GM23338 (cell line): ENCODE measurements around the gene ABCD3. TPM values are rescaled to one million over a fixed set of nuclear protein-coding genes. Genes with fewer than 3 reads are reported as not detected.
A peak's percentile ranks its signal among the peaks of the same experiment; 100 is the strongest.

Experiments
- ATAC-seq: fragments of 200-7000 bp; cut with Tn5 transposase; 3 replicates; pipeline ENCODE4 v1.9.1; 2020
- DNase-seq: peaks from one replicate; pipeline ENCODE4 v3.0.0-alpha.2; 2015; ENCODE audit warnings: low spot score
- H2AFZ ChIP-seq: fragments of 200-600 bp; sonication (generic); 2 replicates; pipeline ENCODE4 v1.8.0; 2016; ENCODE audit warnings: antibody characterized with exemption, mild to moderate bottlenecking, moderate library complexity
- H3F3A ChIP-seq: fragments of 200-600 bp; sonication (generic); replicated peaks from 2 replicates; pipeline ENCODE4 v1.8.0; 2017; ENCODE audit warnings: antibody characterized with exemption, mixed run types, low read depth
- H3K27ac ChIP-seq: fragments of 200-600 bp; sonication (generic); 2 replicates; pipeline ENCODE4 v1.6.1; 2016; ENCODE audit warnings: low read depth
- H3K27me3 ChIP-seq: fragments of 200-600 bp; sonication (generic); 2 replicates; pipeline ENCODE4 v1.8.0; 2016; ENCODE audit warnings: mild to moderate bottlenecking, mixed run types, moderate library complexity; ENCODE audit not compliant: insufficient read depth
- H3K36me3 ChIP-seq: fragments of 200-600 bp; sonication (generic); 2 replicates; pipeline ENCODE4 v1.8.0; 2016; ENCODE audit warnings: mild to moderate bottlenecking; ENCODE audit not compliant: insufficient read depth
- H3K4me1 ChIP-seq: fragments of 200-600 bp; sonication (generic); 2 replicates; pipeline ENCODE4 v1.8.0; 2016; ENCODE audit warnings: mild to moderate bottlenecking, moderate library complexity; ENCODE audit not compliant: insufficient read depth
- H3K4me2 ChIP-seq: fragments of 200-600 bp; sonication (generic); 2 replicates; pipeline ENCODE4 v1.7.1; 2017; ENCODE audit warnings: mixed run types
- H3K4me3 ChIP-seq: fragments of 200-600 bp; sonication (generic); 2 replicates; pipeline ENCODE4 v1.6.1; 2016; ENCODE audit warnings: mixed run types
- H3K79me2 ChIP-seq: fragments of 200-600 bp; sonication (generic); replicated peaks from 2 replicates; pipeline ENCODE4 v1.8.0; 2017; ENCODE audit warnings: mild to moderate bottlenecking; ENCODE audit not compliant: insufficient read depth
- H3K9me2 ChIP-seq: fragments of 200-600 bp; sonication (generic); 2 replicates; pipeline ENCODE4 v1.8.0; 2017; ENCODE audit not compliant: insufficient read depth
- H4K20me1 ChIP-seq: fragments of 200-600 bp; sonication (generic); replicated peaks from 2 replicates; pipeline ENCODE4 v1.8.0; 2017; ENCODE audit warnings: mild to moderate bottlenecking; ENCODE audit not compliant: insufficient read depth
- H3K27ac Mint-ChIP-seq: 2 replicates; pipeline ENCODE4 v1.8.0; 2020; ENCODE audit warnings: inconsistent platforms, mild to moderate bottlenecking, moderate library complexity, mixed read lengths
- H3K27me3 Mint-ChIP-seq: 3 replicates; pipeline ENCODE4 v1.8.0; 2022; ENCODE audit warnings: low read depth, mild to moderate bottlenecking, moderate library complexity, mixed read lengths, inconsistent platforms; ENCODE audit not compliant: insufficient read depth, poor library complexity
- H3K36me3 Mint-ChIP-seq: 3 replicates; pipeline ENCODE4 v1.8.0; 2021; ENCODE audit warnings: low read depth, mild to moderate bottlenecking, inconsistent platforms, moderate library complexity, mixed read lengths
- H3K4me1 Mint-ChIP-seq: 3 replicates; pipeline ENCODE4 v1.8.0; 2020; ENCODE audit warnings: mild to moderate bottlenecking, inconsistent platforms, mixed read lengths
- H3K4me3 Mint-ChIP-seq: 3 replicates; pipeline ENCODE4 v1.8.0; 2021; ENCODE audit warnings: moderate library complexity, mild to moderate bottlenecking, inconsistent platforms, mixed read lengths
- H3K9me3 Mint-ChIP-seq: 3 replicates; pipeline ENCODE4 v1.8.0; 2020; ENCODE audit warnings: moderate library complexity, mild to moderate bottlenecking, inconsistent platforms, mixed read lengths
- CTCF ChIP-seq, 2 experiments: fragments of 200-600 bp in 1 of 2; sonication (generic) in 1 of 2; conservative IDR thresholded peaks; 2 replicates each; pipeline versions ENCODE4 v1.5.1 to v1.6.1; 2016 to 2017; ENCODE audit warnings: antibody characterized with exemption in 2 of 2, low read depth in 2 of 2, mild to moderate bottlenecking in 2 of 2, moderate library complexity in 1 of 2
- ETS1 ChIP-seq: IDR thresholded peaks from 2 replicates; pipeline ENCODE4 v1.6.1; 2016; ENCODE audit warnings: antibody characterized with exemption
- EZH2phosphoT487 ChIP-seq: fragments of 200-600 bp; sonication (generic); IDR thresholded peaks from one replicate; pipeline ENCODE4 v1.8.1; 2018; ENCODE audit warnings: antibody characterized with exemption; ENCODE audit not compliant: unreplicated experiment
- JUNB ChIP-seq: IDR thresholded peaks from one replicate; pipeline ENCODE4 v1.6.1; 2016; ENCODE audit warnings: antibody characterized with exemption; ENCODE audit not compliant: unreplicated experiment
- STAT1 ChIP-seq: IDR thresholded peaks from one replicate; pipeline ENCODE4 v1.6.1; 2016; ENCODE audit warnings: antibody characterized with exemption; ENCODE audit not compliant: unreplicated experiment
- ZNF114 ChIP-seq: fragments of 250-450 bp; sonication (Bioruptor Pico); IDR thresholded peaks from 2 replicates; pipeline ENCODE4 v1.5.0; 2020; ENCODE audit warnings: mild to moderate bottlenecking, moderate library complexity
- ZNF462 ChIP-seq: fragments of 250-450 bp; sonication (Bioruptor Pico); IDR thresholded peaks from 2 replicates; pipeline ENCODE4 v1.5.0; 2020; ENCODE audit warnings: mild to moderate bottlenecking, moderate library complexity
- polyA plus RNA-seq: library from polyadenylated mRNA; unstranded; fragments of >200 nt; fragmentation: Nextera tagmentation; extraction: Ambion mirVana; gene quantifications from 2 replicates; pipeline ENCODE4 v1.2.1, GENCODE V29; 2016
- total RNA-seq: library from RNA; depleted of rRNA; stranded (reverse); fragments of >200 nt; shearing (Covaris generic); gene quantifications from 2 replicates; pipeline ENCODE4 v1.2.3, GENCODE V29; 2014

Gene ABCD3
- total and polyA plus RNA-seq, 2 experiments from 2014 or later: 12.3 to 24.0 TPM

GRCh38 chr1:94394247-94394646 is 23.9 kb upstream of the ABCD3 start:
- Histone ChIP-seq H3F3A (no peaks in the 10 kb centered on the region), H3K79me2 (no peaks in the 10 kb centered on the region), H4K20me1 (no peaks in the 10 kb centered on the region), H3K4me2 (peak overlapping the region; percentile 54; the same call in 1 of the 2 replicates), H3K27me3 (no peaks in the 10 kb centered on the region), H3K4me3 (no peak overlapping the region), H3K36me3 (peaks cover 6% of the 10 kb centered on the region; the same call in 1 of the 2 replicates), H3K9me2 (peaks cover 7% of the 10 kb centered on the region; the same call in 1 of the 2 replicates), H2AFZ (peak overlapping the region; percentile 43; the same call in 1 of the 2 replicates), H3K4me1 (peaks cover 13% of the 10 kb centered on the region), H3K27ac (no peak overlapping the region)
- DNase-seq: no peak
- TF ChIP-seq ETS1 (no peak), CTCF (conservative IDR thresholded peaks at IDR 0.05; ENCODE audit: low read depth in 2 of 2) (no peak), JUNB (no peak), EZH2phosphoT487 (no peak)
- H3K27ac Mint-ChIP-seq: no peak overlapping the region
- no peak overlapping the region for H3K4me3 Mint-ChIP-seq
- H3K9me3 Mint-ChIP-seq: peaks cover 16% of the 10 kb centered on the region
- H3K27me3 Mint-ChIP-seq: peaks cover 2% of the 10 kb centered on the region
- peaks cover 23% of the 10 kb centered on the region for H3K4me1 Mint-ChIP-seq
- ATAC-seq: no peak
- H3K36me3 Mint-ChIP-seq: peaks cover 10% of the 10 kb centered on the region; the same call in 2 of the 3 replicates

GRCh38 chr1:94395231-94395630 is 23.0 kb upstream of the ABCD3 start:
- H3K27me3 ChIP-seq: no peaks in the 10 kb centered on the region
- no peaks in the 10 kb centered on the region for H4K20me1 ChIP-seq
- H3K27me3 Mint-ChIP-seq: peaks cover 2% of the 10 kb centered on the region
- H3K4me1 ChIP-seq: peaks cover 13% of the 10 kb centered on the region
- no peaks in the 10 kb centered on the region for H3K36me3 ChIP-seq
- peaks cover 23% of the 10 kb centered on the region for H3K4me1 Mint-ChIP-seq
- H3K9me3 Mint-ChIP-seq: peaks cover 9% of the 10 kb centered on the region; the same call in 2 of the 3 replicates
- TF ChIP-seq ZNF462 (CRISPR knock-in tag) (peak; percentile 81), ZNF114 (CRISPR knock-in tag) (peak; percentile 43; the same call in 1 of the 2 replicates), STAT1 (no peak)
- H3K4me3 ChIP-seq: no peak overlapping the region
- H3K9me2 ChIP-seq: peaks cover 10% of the 10 kb centered on the region; the same call in 1 of the 2 replicates
- H2AFZ ChIP-seq: peak overlapping the region; percentile 67
- H3K4me2 ChIP-seq: peak overlapping the region; percentile 54
- peaks cover 3% of the 10 kb centered on the region; the same call in 1 of the 3 replicates for H3K36me3 Mint-ChIP-seq
- peak; percentile 8 for DNase-seq
- H3K79me2 ChIP-seq: no peaks in the 10 kb centered on the region
- peak overlapping the region; percentile 23; the same call in 1 of the 3 replicates for H3K4me3 Mint-ChIP-seq
- no peak overlapping the region for H3K27ac Mint-ChIP-seq
- ATAC-seq: peak; percentile 64
- H3F3A ChIP-seq: no peaks in the 10 kb centered on the region
- no peak overlapping the region for H3K27ac ChIP-seq
